H1 (cell line): ENCODE results near the gene RBM25.

Experiments used
- NRF1 ChIP-seq: IDR thresholded peaks from 2 replicates; pipeline ENCODE4 v1.6.1; 2011; ENCODE audit warnings: mild to moderate bottlenecking, low read depth, low read length, improper control_type of control experiment
- POLR2AphosphoS5 ChIP-seq: IDR thresholded peaks from 2 replicates; pipeline ENCODE4 v1.6.1; 2011; ENCODE audit warnings: low read depth, low read length

DNA sequence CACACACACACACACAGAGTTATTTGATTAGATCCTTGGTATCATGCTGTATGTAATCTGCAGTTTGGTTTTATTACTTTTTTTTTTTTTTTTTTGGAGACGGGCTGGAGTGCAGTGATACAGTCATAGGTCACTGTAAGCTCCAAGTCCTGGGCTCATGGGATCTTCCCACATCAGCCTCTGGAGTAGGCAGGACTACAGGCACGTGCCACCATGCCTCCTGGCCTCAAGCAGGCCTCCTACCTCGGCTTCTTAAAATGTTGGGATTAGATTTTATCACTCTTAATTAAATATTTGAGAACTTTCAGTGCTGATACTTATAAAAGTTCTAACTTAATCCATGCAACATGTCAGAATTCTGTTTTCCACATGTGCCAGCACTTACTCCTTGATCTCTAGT lies 46.7 kb downstream of the RBM25 start:
- TF ChIP-seq POLR2AphosphoS5 = no peak
- TF ChIP-seq NRF1 = no peak
